RWPE1 (cell line): ENCODE measurements around the gene ARIH1.

ENCODE experiments used
- CTCF ChIA-PET: fragments of 350-600 bp; sonication (Branson Sonifier 250); formaldehyde crosslinking; extraction: SDS; loops from one replicate; lab custom pipeline; 2021; lab: Yijun Ruan, JAX
- POLR2A ChIA-PET: fragments of 400-600 bp; formaldehyde crosslinking; extraction: SDS; loops from one replicate; lab custom pipeline; 2020; ENCODE audit warnings: antibody characterized with exemption; ENCODE audit not compliant: low non-redundant PET; lab: Yijun Ruan, JAX
- DNase-seq: peaks from one replicate; pipeline ENCODE4 v3.0.0; 2012; ENCODE audit warnings: low spot score
- H3K27ac ChIP-seq: fragments of 450-650 bp; 2 replicates; pipeline ENCODE4 v1.5.1; 2017
- TF ChIP-seq, protein P1 (sequence below): fragments of 450-650 bp; conservative IDR thresholded peaks from 2 replicates; pipeline ENCODE4 v1.5.1; 2017; ENCODE audit warnings: low read depth, mild to moderate bottlenecking

The ARIH1 gene

DNA sequence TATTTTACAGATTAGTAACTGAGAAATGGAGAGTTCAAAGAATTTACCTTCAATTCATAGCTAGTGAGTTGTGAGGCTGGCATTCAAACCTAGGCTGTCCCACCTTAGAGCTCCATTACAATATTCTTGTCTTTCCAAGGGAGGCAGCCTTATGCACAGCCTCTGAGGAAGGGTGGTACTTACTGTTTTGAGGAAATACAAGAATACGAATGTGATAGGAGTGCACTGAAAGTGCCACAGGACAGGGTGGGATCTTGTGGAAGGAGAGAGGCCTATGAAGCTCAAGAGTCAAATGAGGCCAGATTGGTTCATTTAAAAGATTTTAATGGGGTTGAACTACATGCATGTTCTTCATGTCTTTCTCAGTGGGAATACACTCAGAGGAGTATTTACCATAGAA lies 86.3 kb downstream of the ARIH1 start:
- POLR2A ChIA-PET: no interaction called here

GRCh38 chr15:72562386-72562785 lies 88.3 kb downstream of the ARIH1 start:
- TF ChIP-seq, protein P1, sequence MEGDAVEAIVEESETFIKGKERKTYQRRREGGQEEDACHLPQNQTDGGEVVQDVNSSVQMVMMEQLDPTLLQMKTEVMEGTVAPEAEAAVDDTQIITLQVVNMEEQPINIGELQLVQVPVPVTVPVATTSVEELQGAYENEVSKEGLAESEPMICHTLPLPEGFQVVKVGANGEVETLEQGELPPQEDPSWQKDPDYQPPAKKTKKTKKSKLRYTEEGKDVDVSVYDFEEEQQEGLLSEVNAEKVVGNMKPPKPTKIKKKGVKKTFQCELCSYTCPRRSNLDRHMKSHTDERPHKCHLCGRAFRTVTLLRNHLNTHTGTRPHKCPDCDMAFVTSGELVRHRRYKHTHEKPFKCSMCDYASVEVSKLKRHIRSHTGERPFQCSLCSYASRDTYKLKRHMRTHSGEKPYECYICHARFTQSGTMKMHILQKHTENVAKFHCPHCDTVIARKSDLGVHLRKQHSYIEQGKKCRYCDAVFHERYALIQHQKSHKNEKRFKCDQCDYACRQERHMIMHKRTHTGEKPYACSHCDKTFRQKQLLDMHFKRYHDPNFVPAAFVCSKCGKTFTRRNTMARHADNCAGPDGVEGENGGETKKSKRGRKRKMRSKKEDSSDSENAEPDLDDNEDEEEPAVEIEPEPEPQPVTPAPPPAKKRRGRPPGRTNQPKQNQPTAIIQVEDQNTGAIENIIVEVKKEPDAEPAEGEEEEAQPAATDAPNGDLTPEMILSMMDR: no peak
- no peak for DNase-seq
- no peak overlapping the region for H3K27ac ChIP-seq
- ChIA-PET POLR2A (no interaction called here), CTCF (interaction anchor here (0.6 kb wide), 1 partner anchor 86 kb away, joined by 4 read pairs; no protein-coding TSS in a partner anchor)

More for the DNA sequence above, 86.3 kb downstream of the ARIH1 start:
- H3K27ac ChIP-seq: no peak overlapping the region
- CTCF ChIA-PET: interaction anchor here (0.7 kb wide), 1 partner anchor 360 kb away, joined by 4 read pairs; no protein-coding TSS in a partner anchor
- no peak for DNase-seq
- TF ChIP-seq, protein P1: no peak

DNA sequence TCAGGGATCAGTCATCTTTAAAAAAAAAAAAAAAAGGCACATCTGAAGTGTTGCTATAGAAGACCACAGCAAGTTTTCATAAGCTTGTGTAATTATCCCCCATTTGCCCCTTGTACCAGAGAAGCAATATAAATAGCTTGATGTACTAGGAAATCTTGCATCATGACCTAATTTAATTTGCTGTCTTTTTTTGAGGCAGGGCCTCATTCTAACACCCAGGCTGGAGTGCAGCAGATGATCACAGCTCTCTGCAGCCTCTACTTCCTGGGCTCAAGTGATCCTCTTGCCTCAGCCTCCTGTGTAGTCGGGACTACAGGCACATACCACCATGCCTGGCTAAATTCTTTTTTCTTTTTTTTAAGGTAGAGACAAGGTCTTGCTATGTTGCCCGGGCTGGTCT lies 88.7 kb downstream of the ARIH1 start:
- POLR2A ChIA-PET: interaction anchor here (0.6 kb wide), 1 partner anchor 86 kb away, joined by 4 read pairs; no protein-coding TSS in a partner anchor
- TF ChIP-seq, protein P1: no peak

DNA sequence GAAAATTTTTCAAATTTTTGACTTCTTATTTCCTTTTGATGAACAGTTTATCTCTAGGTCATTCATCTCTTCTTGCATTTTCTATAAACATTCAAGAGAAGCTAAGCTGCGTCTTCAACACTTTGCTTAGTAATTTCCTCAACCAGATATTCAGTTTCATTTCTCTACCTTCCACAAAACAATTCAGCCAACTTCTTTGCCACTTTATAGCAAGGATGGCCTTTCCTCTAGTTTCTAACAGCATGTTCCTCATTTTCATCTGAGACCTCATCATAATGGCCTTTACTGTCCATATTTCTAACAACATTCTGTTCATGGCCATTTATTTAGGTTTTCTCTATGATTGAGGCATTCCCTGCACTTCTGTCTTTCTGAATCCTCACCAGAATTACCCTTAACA lies 90.0 kb downstream of the ARIH1 start:
- no peak for DNase-seq
- TF ChIP-seq, protein P1: no peak
- POLR2A ChIA-PET: no interaction called here
- no peak overlapping the region for H3K27ac ChIP-seq
- CTCF ChIA-PET: no interaction called here

More for the DNA sequence above, 88.7 kb downstream of the ARIH1 start:
- no peak for DNase-seq
- CTCF ChIA-PET: interaction anchor here (0.6 kb wide), 2 partner anchors 11 to 87 kb away, joined by 4 read pairs; no protein-coding TSS in a partner anchor
- no peak overlapping the region for H3K27ac ChIP-seq

DNA sequence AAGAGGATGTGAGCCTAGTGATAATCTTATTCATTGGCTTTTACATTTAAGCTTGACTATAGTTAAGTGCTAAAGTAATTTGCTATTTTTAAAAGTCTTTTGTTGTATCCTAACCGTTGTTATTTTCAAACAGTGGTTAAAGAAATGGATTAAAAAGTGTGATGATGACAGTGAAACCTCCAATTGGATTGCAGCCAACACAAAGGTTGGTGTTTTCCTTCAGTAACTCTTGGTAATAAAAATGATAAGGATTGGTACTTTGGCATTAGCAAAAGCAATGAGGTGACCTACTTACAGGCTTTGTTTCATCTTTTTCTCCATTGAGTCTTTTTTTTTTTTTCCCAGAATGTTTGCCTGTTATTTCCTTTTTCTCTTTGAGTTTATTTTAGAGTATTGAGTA lies 92.8 kb downstream of the ARIH1 start:
- H3K27ac ChIP-seq: no peak overlapping the region
- TF ChIP-seq, protein P1: no peak
- CTCF ChIA-PET: interaction anchor here (0.6 to 0.7 kb wide), 2 partner anchors 14 to 36 kb away, joined by 3 to 5 read pairs; no protein-coding TSS in a partner anchor
- no peak for DNase-seq
- POLR2A ChIA-PET: no interaction called here

DNA sequence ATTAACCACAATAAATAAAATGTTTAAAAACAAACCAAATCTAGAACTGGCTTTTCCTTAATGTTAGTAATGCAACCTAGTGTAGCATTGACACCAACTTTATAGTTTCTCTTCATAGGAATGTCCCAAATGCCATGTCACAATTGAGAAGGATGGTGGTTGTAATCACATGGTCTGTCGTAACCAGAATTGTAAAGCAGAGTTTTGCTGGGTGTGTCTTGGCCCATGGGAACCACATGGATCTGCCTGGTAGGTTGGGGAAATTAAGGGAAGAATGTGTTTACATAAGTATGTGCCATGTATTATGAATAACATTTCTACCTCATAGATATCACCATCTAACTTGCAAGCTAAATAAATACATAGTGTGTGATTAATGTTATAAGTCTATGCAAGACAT lies 95.9 kb downstream of the ARIH1 start:
- no peak for DNase-seq
- TF ChIP-seq, protein P1: no peak
- ChIA-PET CTCF (no interaction called here), POLR2A (no interaction called here)
- H3K27ac ChIP-seq: no peak overlapping the region

GRCh38 chr15:72579814-72580213 lies 105.7 kb downstream of the ARIH1 start:
- POLR2A ChIA-PET: no interaction called here
- CTCF ChIA-PET: no interaction called here
- TF ChIP-seq, protein P1: no peak
- no peak for DNase-seq
- H3K27ac ChIP-seq: no peak overlapping the region
